HEK293 (cell line): ENCODE results near the gene NUMB.

Experiments used
- KLF9 ChIP-seq: fragments of 450-650 bp; formaldehyde crosslinking; IDR thresholded peaks from 2 replicates; pipeline ENCODE4 v1.5.1; 2016; ENCODE audit warnings: missing biosample characterization, missing genetic modification characterization, low read depth
- WT1 ChIP-seq: fragments of 450-650 bp; formaldehyde crosslinking; IDR thresholded peaks from 2 replicates; pipeline ENCODE4 v1.5.1; 2016; ENCODE audit warnings: missing biosample characterization, missing genetic modification characterization
- ZBTB20 ChIP-seq: fragments of 450-650 bp; formaldehyde crosslinking; IDR thresholded peaks from 2 replicates; pipeline ENCODE4 v1.5.1; 2016; ENCODE audit warnings: missing biosample characterization, missing genetic modification characterization
- ZBTB48 ChIP-seq: fragments of 450-650 bp; formaldehyde crosslinking; IDR thresholded peaks from 2 replicates; pipeline ENCODE4 v1.5.1; 2016; ENCODE audit warnings: missing biosample characterization, missing genetic modification characterization
- ZBTB8A ChIP-seq: fragments of 450-650 bp; formaldehyde crosslinking; IDR thresholded peaks from 2 replicates; pipeline ENCODE4 v1.5.1; 2016; ENCODE audit warnings: missing biosample characterization, missing genetic modification characterization
- ZFP37 ChIP-seq: fragments of 450-650 bp; formaldehyde crosslinking; IDR thresholded peaks from 2 replicates; pipeline ENCODE4 v1.5.1; 2016; ENCODE audit warnings: missing biosample characterization, missing genetic modification characterization
- ZNF10 ChIP-seq: fragments of 450-650 bp; formaldehyde crosslinking; IDR thresholded peaks from 2 replicates; pipeline ENCODE4 v1.5.1; 2017; ENCODE audit warnings: missing biosample characterization, missing genetic modification characterization
- ZNF112 ChIP-seq: fragments of 450-650 bp; formaldehyde crosslinking; IDR thresholded peaks from 2 replicates; pipeline ENCODE4 v1.5.0; 2017; ENCODE audit warnings: missing biosample characterization, missing genetic modification characterization
- ZNF24 ChIP-seq: fragments of 450-650 bp; formaldehyde crosslinking; IDR thresholded peaks from 2 replicates; pipeline ENCODE4 v1.5.1; 2016; ENCODE audit warnings: missing biosample characterization, missing genetic modification characterization
- ZNF248 ChIP-seq: fragments of 450-650 bp; formaldehyde crosslinking; IDR thresholded peaks from 2 replicates; pipeline ENCODE4 v1.5.1; 2017; ENCODE audit warnings: missing biosample characterization, missing genetic modification characterization
- ZNF292 ChIP-seq: fragments of 450-650 bp; formaldehyde crosslinking; IDR thresholded peaks from 2 replicates; pipeline ENCODE4 v1.5.1; 2016; ENCODE audit warnings: low read depth, missing biosample characterization, missing genetic modification characterization, borderline replicate concordance
- ZNF514 ChIP-seq: fragments of 450-650 bp; formaldehyde crosslinking; IDR thresholded peaks from 2 replicates; pipeline ENCODE4 v1.5.1; 2016; ENCODE audit warnings: missing biosample characterization, missing genetic modification characterization
- ZNF596 ChIP-seq: fragments of 450-650 bp; IDR thresholded peaks from 2 replicates; pipeline ENCODE4 v1.5.0; 2018; ENCODE audit warnings: missing biosample characterization, mild to moderate bottlenecking, missing genetic modification characterization, moderate library complexity
- ZNF600 ChIP-seq: fragments of 450-650 bp; formaldehyde crosslinking; IDR thresholded peaks from 2 replicates; pipeline ENCODE4 v1.5.1; 2016; ENCODE audit warnings: missing biosample characterization, missing genetic modification characterization
- ZNF610 ChIP-seq: fragments of 450-650 bp; formaldehyde crosslinking; IDR thresholded peaks from 2 replicates; pipeline ENCODE4 v1.5.1; 2016; ENCODE audit warnings: missing biosample characterization, missing genetic modification characterization, borderline replicate concordance
- ZNF629 ChIP-seq: fragments of 450-650 bp; formaldehyde crosslinking; IDR thresholded peaks from 2 replicates; pipeline ENCODE4 v1.5.1; 2017; ENCODE audit warnings: missing biosample characterization, missing genetic modification characterization
- ZNF791 ChIP-seq: fragments of 450-650 bp; formaldehyde crosslinking; IDR thresholded peaks from 2 replicates; pipeline ENCODE4 v1.5.1; 2016; ENCODE audit warnings: missing biosample characterization, missing genetic modification characterization
- ZNF792 ChIP-seq: fragments of 450-650 bp; formaldehyde crosslinking; IDR thresholded peaks from 2 replicates; pipeline ENCODE4 v1.5.1; 2016; ENCODE audit warnings: missing biosample characterization, missing genetic modification characterization
- ZSCAN16 ChIP-seq: fragments of 450-650 bp; formaldehyde crosslinking; IDR thresholded peaks from 2 replicates; pipeline ENCODE4 v1.5.1; 2016; ENCODE audit warnings: missing biosample characterization, missing genetic modification characterization
- TF ChIP-seq, protein P1 (sequence below): IDR thresholded peaks from 2 replicates; pipeline ENCODE4 v1.6.1; 2011; ENCODE audit warnings: mild to moderate bottlenecking, low read depth, low read length, borderline replicate concordance
- TF ChIP-seq, protein P2 (sequence below): fragments of 450-650 bp; formaldehyde crosslinking; IDR thresholded peaks from 2 replicates; pipeline ENCODE4 v1.5.1; 2016; ENCODE audit warnings: missing biosample characterization, missing genetic modification characterization, borderline replicate concordance
- TF ChIP-seq, protein P3 (sequence below): fragments of 450-650 bp; formaldehyde crosslinking; IDR thresholded peaks from 2 replicates; pipeline ENCODE4 v1.5.1; 2016; ENCODE audit warnings: missing biosample characterization, missing genetic modification characterization
- TF ChIP-seq, protein P4 (sequence below): fragments of 450-650 bp; formaldehyde crosslinking; IDR thresholded peaks from 2 replicates; pipeline ENCODE4 v1.5.1; 2016; ENCODE audit warnings: missing biosample characterization, missing genetic modification characterization
- TF ChIP-seq, protein P5 (sequence below): fragments of 450-650 bp; formaldehyde crosslinking; IDR thresholded peaks from 2 replicates; pipeline ENCODE4 v1.5.1; 2016; ENCODE audit warnings: missing biosample characterization, missing genetic modification characterization
- TF ChIP-seq, protein P6 (sequence below): fragments of 450-650 bp; formaldehyde crosslinking; IDR thresholded peaks from 2 replicates; pipeline ENCODE4 v1.5.0; 2017; ENCODE audit warnings: missing biosample characterization, missing genetic modification characterization, borderline replicate concordance

Gene NUMB

DNA sequence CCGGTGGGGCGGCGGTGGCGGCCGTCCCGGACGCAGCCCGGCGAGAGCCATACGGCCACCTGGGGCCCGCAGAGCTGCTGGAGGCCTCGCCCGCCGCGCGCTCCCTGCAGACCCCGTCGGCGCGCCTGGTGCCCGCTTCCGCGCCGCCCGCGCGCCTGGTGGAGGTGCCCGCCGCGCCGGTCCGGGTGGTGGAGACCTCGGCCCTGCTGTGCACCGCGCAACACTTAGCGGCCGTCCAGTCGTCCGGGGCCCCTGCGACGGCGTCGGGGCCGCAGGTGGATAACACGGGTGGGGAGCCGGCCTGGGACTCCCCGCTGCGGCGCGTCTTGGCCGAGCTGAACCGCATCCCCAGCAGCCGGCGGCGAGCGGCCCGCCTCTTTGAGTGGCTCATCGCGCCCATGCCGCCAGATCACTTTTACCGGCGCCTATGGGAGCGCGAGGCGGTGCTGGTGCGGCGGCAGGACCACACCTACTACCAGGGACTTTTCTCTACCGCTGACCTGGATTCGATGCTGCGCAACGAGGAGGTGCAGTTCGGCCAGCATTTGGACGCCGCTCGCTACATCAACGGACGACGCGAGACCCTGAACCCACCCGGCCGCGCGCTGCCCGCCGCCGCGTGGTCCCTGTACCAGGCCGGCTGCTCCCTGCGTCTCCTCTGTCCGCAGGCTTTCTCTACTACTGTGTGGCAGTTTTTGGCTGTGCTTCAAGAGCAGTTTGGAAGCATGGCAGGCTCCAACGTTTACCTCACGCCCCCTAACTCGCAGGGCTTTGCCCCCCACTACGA is 33.1 kb upstream of the NUMB start (continued):
- TF ChIP-seq ZNF600 (tag by site-specific recombination): peak; percentile 21; the same call in 1 of the 2 replicates
- TF ChIP-seq ZNF112 (tag by site-specific recombination): no peak
- TF ChIP-seq ZNF791: no peak
- TF ChIP-seq ZBTB20 (tag by site-specific recombination): 0 out of 2 replicates have a peak, but pooled peaks have one; percentile 38
- no peak for TF ChIP-seq ZNF610 (tag by site-specific recombination)
- TF ChIP-seq, protein P1, sequence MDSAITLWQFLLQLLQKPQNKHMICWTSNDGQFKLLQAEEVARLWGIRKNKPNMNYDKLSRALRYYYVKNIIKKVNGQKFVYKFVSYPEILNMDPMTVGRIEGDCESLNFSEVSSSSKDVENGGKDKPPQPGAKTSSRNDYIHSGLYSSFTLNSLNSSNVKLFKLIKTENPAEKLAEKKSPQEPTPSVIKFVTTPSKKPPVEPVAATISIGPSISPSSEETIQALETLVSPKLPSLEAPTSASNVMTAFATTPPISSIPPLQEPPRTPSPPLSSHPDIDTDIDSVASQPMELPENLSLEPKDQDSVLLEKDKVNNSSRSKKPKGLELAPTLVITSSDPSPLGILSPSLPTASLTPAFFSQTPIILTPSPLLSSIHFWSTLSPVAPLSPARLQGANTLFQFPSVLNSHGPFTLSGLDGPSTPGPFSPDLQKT: no peak
- TF ChIP-seq ZNF629 (tag by site-specific recombination): no peak
- TF ChIP-seq ZNF248 (tag by site-specific recombination): no peak
- no peak for TF ChIP-seq ZSCAN16 (tag by site-specific recombination)
- TF ChIP-seq ZFP37 (tag by site-specific recombination): no peak
- TF ChIP-seq ZNF24 (tag by site-specific recombination): no peak
- no peak for TF ChIP-seq ZNF292 (tag by site-specific recombination)
- no peak for TF ChIP-seq ZNF596 (tag by site-specific recombination)
- TF ChIP-seq ZNF10: no peak
- 0 out of 2 replicates have a peak, but pooled peaks have one; percentile 41 for TF ChIP-seq ZBTB48 (tag by site-specific recombination)
- peak; percentile 70 for TF ChIP-seq KLF9
- TF ChIP-seq, protein P2, sequence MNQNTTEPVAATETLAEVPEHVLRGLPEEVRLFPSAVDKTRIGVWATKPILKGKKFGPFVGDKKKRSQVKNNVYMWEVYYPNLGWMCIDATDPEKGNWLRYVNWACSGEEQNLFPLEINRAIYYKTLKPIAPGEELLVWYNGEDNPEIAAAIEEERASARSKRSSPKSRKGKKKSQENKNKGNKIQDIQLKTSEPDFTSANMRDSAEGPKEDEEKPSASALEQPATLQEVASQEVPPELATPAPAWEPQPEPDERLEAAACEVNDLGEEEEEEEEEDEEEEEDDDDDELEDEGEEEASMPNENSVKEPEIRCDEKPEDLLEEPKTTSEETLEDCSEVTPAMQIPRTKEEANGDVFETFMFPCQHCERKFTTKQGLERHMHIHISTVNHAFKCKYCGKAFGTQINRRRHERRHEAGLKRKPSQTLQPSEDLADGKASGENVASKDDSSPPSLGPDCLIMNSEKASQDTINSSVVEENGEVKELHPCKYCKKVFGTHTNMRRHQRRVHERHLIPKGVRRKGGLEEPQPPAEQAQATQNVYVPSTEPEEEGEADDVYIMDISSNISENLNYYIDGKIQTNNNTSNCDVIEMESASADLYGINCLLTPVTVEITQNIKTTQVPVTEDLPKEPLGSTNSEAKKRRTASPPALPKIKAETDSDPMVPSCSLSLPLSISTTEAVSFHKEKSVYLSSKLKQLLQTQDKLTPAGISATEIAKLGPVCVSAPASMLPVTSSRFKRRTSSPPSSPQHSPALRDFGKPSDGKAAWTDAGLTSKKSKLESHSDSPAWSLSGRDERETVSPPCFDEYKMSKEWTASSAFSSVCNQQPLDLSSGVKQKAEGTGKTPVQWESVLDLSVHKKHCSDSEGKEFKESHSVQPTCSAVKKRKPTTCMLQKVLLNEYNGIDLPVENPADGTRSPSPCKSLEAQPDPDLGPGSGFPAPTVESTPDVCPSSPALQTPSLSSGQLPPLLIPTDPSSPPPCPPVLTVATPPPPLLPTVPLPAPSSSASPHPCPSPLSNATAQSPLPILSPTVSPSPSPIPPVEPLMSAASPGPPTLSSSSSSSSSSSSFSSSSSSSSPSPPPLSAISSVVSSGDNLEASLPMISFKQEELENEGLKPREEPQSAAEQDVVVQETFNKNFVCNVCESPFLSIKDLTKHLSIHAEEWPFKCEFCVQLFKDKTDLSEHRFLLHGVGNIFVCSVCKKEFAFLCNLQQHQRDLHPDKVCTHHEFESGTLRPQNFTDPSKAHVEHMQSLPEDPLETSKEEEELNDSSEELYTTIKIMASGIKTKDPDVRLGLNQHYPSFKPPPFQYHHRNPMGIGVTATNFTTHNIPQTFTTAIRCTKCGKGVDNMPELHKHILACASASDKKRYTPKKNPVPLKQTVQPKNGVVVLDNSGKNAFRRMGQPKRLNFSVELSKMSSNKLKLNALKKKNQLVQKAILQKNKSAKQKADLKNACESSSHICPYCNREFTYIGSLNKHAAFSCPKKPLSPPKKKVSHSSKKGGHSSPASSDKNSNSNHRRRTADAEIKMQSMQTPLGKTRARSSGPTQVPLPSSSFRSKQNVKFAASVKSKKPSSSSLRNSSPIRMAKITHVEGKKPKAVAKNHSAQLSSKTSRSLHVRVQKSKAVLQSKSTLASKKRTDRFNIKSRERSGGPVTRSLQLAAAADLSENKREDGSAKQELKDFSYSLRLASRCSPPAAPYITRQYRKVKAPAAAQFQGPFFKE (tag by site-specific recombination): no peak
- TF ChIP-seq, protein P3, sequence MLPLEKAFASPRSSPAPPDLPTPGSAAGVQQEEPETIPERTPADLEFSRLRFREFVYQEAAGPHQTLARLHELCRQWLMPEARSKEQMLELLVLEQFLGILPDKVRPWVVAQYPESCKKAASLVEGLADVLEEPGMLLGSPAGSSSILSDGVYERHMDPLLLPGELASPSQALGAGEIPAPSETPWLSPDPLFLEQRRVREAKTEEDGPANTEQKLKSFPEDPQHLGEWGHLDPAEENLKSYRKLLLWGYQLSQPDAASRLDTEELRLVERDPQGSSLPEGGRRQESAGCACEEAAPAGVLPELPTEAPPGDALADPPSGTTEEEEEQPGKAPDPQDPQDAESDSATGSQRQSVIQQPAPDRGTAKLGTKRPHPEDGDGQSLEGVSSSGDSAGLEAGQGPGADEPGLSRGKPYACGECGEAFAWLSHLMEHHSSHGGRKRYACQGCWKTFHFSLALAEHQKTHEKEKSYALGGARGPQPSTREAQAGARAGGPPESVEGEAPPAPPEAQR (tag by site-specific recombination): no peak
- no peak for TF ChIP-seq ZNF514 (tag by site-specific recombination)
- TF ChIP-seq ZBTB8A (tag by site-specific recombination): peak; percentile 75
- TF ChIP-seq, protein P4, sequence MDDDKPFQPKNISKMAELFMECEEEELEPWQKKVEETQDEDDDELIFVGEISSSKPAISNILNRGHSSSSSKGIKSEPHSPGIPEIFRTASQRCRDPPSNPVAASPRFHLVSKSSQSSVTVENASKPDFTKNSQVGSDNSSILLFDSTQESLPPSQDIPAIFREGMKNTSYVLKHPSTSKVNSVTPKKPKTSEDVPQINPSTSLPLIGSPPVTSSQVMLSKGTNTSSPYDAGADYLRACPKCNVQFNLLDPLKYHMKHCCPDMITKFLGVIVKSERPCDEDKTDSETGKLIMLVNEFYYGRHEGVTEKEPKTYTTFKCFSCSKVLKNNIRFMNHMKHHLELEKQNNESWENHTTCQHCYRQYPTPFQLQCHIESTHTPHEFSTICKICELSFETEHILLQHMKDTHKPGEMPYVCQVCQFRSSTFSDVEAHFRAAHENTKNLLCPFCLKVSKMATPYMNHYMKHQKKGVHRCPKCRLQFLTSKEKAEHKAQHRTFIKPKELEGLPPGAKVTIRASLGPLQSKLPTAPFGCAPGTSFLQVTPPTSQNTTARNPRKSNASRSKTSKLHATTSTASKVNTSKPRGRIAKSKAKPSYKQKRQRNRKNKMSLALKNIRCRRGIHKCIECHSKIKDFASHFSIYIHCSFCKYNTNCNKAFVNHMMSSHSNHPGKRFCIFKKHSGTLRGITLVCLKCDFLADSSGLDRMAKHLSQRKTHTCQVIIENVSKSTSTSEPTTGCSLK: no peak
- TF ChIP-seq, protein P5, sequence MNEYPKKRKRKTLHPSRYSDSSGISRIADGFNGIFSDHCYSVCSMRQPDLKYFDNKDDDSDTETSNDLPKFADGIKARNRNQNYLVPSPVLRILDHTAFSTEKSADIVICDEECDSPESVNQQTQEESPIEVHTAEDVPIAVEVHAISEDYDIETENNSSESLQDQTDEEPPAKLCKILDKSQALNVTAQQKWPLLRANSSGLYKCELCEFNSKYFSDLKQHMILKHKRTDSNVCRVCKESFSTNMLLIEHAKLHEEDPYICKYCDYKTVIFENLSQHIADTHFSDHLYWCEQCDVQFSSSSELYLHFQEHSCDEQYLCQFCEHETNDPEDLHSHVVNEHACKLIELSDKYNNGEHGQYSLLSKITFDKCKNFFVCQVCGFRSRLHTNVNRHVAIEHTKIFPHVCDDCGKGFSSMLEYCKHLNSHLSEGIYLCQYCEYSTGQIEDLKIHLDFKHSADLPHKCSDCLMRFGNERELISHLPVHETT: no peak
- no peak for TF ChIP-seq ZNF792 (tag by site-specific recombination)
- TF ChIP-seq WT1: no peak
- TF ChIP-seq, protein P6, sequence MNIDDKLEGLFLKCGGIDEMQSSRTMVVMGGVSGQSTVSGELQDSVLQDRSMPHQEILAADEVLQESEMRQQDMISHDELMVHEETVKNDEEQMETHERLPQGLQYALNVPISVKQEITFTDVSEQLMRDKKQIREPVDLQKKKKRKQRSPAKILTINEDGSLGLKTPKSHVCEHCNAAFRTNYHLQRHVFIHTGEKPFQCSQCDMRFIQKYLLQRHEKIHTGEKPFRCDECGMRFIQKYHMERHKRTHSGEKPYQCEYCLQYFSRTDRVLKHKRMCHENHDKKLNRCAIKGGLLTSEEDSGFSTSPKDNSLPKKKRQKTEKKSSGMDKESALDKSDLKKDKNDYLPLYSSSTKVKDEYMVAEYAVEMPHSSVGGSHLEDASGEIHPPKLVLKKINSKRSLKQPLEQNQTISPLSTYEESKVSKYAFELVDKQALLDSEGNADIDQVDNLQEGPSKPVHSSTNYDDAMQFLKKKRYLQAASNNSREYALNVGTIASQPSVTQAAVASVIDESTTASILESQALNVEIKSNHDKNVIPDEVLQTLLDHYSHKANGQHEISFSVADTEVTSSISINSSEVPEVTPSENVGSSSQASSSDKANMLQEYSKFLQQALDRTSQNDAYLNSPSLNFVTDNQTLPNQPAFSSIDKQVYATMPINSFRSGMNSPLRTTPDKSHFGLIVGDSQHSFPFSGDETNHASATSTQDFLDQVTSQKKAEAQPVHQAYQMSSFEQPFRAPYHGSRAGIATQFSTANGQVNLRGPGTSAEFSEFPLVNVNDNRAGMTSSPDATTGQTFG (tag by site-specific recombination): no peak
